Astrocyte (in vitro differentiated cells and primary cell): ENCODE measurements around the gene SLFN12.

Source experiments
- CTCF ChIP-seq: IDR thresholded peaks from 2 replicates; pipeline ENCODE4 v1.5.1; 2011; ENCODE audit warnings: low read depth, mild to moderate bottlenecking, inconsistent platforms, low read length, moderate library complexity; ENCODE audit not compliant: insufficient read depth
- EZH2 ChIP-seq: IDR thresholded peaks from 2 replicates; pipeline ENCODE4 v1.6.1; 2012; ENCODE audit warnings: mild to moderate bottlenecking, low read length, inconsistent platforms; ENCODE audit not compliant: insufficient read depth

DNA sequence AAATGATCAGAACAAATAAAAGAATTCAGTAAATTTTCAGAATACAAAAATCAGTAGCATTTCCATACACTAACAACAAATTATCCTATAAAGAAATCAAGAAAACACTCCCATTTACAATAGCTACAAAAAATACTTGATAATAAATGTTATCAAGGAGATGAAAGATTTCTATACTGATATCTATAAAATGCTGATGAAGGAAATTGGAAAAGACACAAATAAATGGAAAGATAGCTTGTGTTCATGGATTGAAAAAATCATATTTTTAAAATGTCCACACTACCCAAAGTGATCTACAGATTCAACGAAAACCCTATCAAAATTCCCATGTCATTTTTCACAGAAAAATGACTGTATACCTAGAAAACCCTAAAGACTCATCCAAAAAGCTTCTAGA is 18.1 kb downstream of the SLFN12 start:
- no peak for TF ChIP-seq CTCF
- TF ChIP-seq EZH2, result no peak
